Thymus (tissue), 14 donors: ENCODE data around the gene TMEM233. TPM values are rescaled to one million over a fixed set of nuclear protein-coding genes. Genes with fewer than 3 reads are reported as not detected.

Experiments used
- DNase-seq, 9 donors: peaks; one replicate each; pipeline ENCODE4 v3.0.0-alpha.2; 2013; ENCODE audit warnings: low spot score in 9 of 9, low read depth in 6 of 9, missing footprints in 1 of 9
- H3K27ac ChIP-seq, 2 donors: one replicate each; pipeline ENCODE4 v1.5.1; 2013; ENCODE audit warnings: control low read depth in 1 of 2, low read depth in 1 of 2, low read length in 1 of 2, mild to moderate bottlenecking in 1 of 2, moderate library complexity in 1 of 2
- H3K27me3 ChIP-seq, 2 donors: one replicate each; pipeline ENCODE4 v1.5.1; 2013; ENCODE audit warnings: low read length in 1 of 2; ENCODE audit not compliant: control insufficient read depth in 2 of 2, insufficient read depth in 1 of 2
- H3K36me3 ChIP-seq, 2 donors: one replicate each; pipeline ENCODE4 v1.5.1; 2013; ENCODE audit warnings: low read length in 1 of 2, mild to moderate bottlenecking in 1 of 2, moderate library complexity in 1 of 2; ENCODE audit not compliant: control insufficient read depth in 2 of 2, insufficient read depth in 2 of 2
- H3K4me1 ChIP-seq, 2 donors: one replicate each; pipeline ENCODE4 v1.5.1; 2013; ENCODE audit warnings: low read length in 2 of 2; ENCODE audit not compliant: control insufficient read depth in 2 of 2, insufficient read depth in 2 of 2
- H3K4me3 ChIP-seq, 2 donors: one replicate each; pipeline ENCODE4 v1.5.1; 2013; ENCODE audit warnings: low read length in 2 of 2, control low read depth in 1 of 2, mild to moderate bottlenecking in 1 of 2
- H3K9me3 ChIP-seq, 2 donors: one replicate each; pipeline ENCODE4 v1.5.1; 2013; ENCODE audit warnings: low read length in 1 of 2, mild to moderate bottlenecking in 1 of 2; ENCODE audit not compliant: control insufficient read depth in 2 of 2, insufficient read depth in 1 of 2
- WGBS: extraction: QIAGEN DNeasy Blood & Tissue Kit; methylation state at CpG from one replicate; pipeline ENCODE4 v1.1.7; 2013; 5-methylcytosine and 5-hydroxymethylcytosine counted together
- long read RNA-seq, 10 donors: transcript quantifications; one replicate each; lab custom pipeline, GENCODE V29; 2026
- polyA plus RNA-seq: library from polyadenylated mRNA; stranded (reverse); fragments of 200-250 nt; gene quantifications from one replicate; pipeline ENCODE4 v1.2.3, GENCODE V29; 2013
- total RNA-seq: library from RNA; stranded (reverse); fragments of 120-200 nt; gene quantifications from one replicate; pipeline ENCODE4 v1.2.4, GENCODE V29; 2013
- donor health status: healthy.

Gene TMEM233
- 1.1 TPM for total RNA-seq
- 1.7 TPM for polyA plus RNA-seq
- long read RNA-seq, donor 1: 0 reads
- long read RNA-seq, donor 2: 0 reads
- long read RNA-seq, donor 3: 0 reads
- long read RNA-seq, donor 4, partial matches to known transcripts: 0 of 1 reads
- long read RNA-seq, donor 4, other reads (novel, unspliced or antisense): 0 of 1 reads
- long read RNA-seq, donor 5, partial matches to known transcripts: 0 of 1 reads
- long read RNA-seq, donor 5, other reads (novel, unspliced or antisense): 0 of 1 reads
- long read RNA-seq, donor 6, partial matches to known transcripts: 0 of 1 reads
- long read RNA-seq, donor 6, other reads (novel, unspliced or antisense): 0 of 1 reads
- long read RNA-seq, donor 7: 0 reads
- long read RNA-seq, donor 8: 0 reads
- long read RNA-seq, donor 9: 0 reads
- long read RNA-seq, donor 10: 0 reads

GRCh38 chr12:119593578-119594398 lies at the start of gene TMEM233:
TSS of gene TMEM233 (plus strand) at chr12:119593774. CDS start at chr12:119593849, 75 bp downstream.
- peak within 1 kb of the TSS in 1 of 2 donors; percentile 37 for H3K27ac ChIP-seq

GRCh38 chr12:119544765-119545625 lies 48.6 kb upstream of the TMEM233 start:
- Histone ChIP-seq H3K4me3 (no peak overlapping the region), H3K9me3 (no peaks in the 10 kb centered on the region), H3K36me3 (no peaks in the 10 kb centered on the region), H3K4me1 (no peaks in the 10 kb centered on the region), H3K27ac (no peak overlapping the region), H3K27me3 (no peaks in the 10 kb centered on the region)
- peak; percentile 5 to 69 (median 29) for DNase-seq
- WGBS: 51% methylated on average over 9 of the region's 9 CpGs

More at GRCh38 chr12:119593578-119594398, at the start of gene TMEM233:
- Histone ChIP-seq H3K4me3 (no peak within 1 kb of the TSS), H3K4me1 (no peaks in the 10 kb centered on the region), H3K27me3 (peaks cover 32 to 48% of the 10 kb centered on the region in 2 donors), H3K36me3 (no peaks in the 10 kb centered on the region), H3K9me3 (no peaks in the 10 kb centered on the region)
- no peak for DNase-seq
- 5% methylated on average over 48 of the region's 48 CpGs for WGBS

GRCh38 chr12:119546340-119546739 lies 47.2 kb upstream of the TMEM233 start:
- no peaks in the 10 kb centered on the region for H3K9me3 ChIP-seq
- DNase-seq: no peak
- no peak overlapping the region for H3K27ac ChIP-seq
- H3K36me3 ChIP-seq: no peaks in the 10 kb centered on the region
- no peaks in the 10 kb centered on the region for H3K27me3 ChIP-seq
- no peak overlapping the region for H3K4me3 ChIP-seq
- no peaks in the 10 kb centered on the region for H3K4me1 ChIP-seq

- H3K4me3 ChIP-seq: no peak overlapping the region
- no peaks in the 10 kb centered on the region for H3K9me3 ChIP-seq
- H3K27ac ChIP-seq: no peak overlapping the region
- DNase-seq: no peak
- no peaks in the 10 kb centered on the region for H3K27me3 ChIP-seq
- H3K36me3 ChIP-seq: no peaks in the 10 kb centered on the region
- no peaks in the 10 kb centered on the region for H3K4me1 ChIP-seq
- WGBS: 57% methylated on average over 1 of the region's 1 CpG
Observed at GRCh38 chr12:119547001-119547400, 46.6 kb upstream of the TMEM233 start.

- 54% methylated on average over 1 of the region's 1 CpG for WGBS
- Histone ChIP-seq H3K4me3 (no peak overlapping the region), H3K27me3 (no peaks in the 10 kb centered on the region), H3K36me3 (no peaks in the 10 kb centered on the region), H3K4me1 (no peaks in the 10 kb centered on the region), H3K9me3 (no peaks in the 10 kb centered on the region), H3K27ac (no peak overlapping the region)
- DNase-seq: no peak
Observed at GRCh38 chr12:119556854-119557253, 36.7 kb upstream of the TMEM233 start.

- Histone ChIP-seq H3K27ac (no peak overlapping the region), H3K9me3 (no peaks in the 10 kb centered on the region), H3K27me3 (no peaks in the 10 kb centered on the region), H3K36me3 (no peaks in the 10 kb centered on the region), H3K4me1 (no peaks in the 10 kb centered on the region), H3K4me3 (no peak overlapping the region)
- WGBS: 96% methylated on average over 3 of the region's 3 CpGs
- no peak for DNase-seq
Observed at GRCh38 chr12:119565404-119565803, 28.2 kb upstream of the TMEM233 start.

- Histone ChIP-seq H3K36me3 (no peaks in the 10 kb centered on the region), H3K27me3 (no peaks in the 10 kb centered on the region), H3K9me3 (no peaks in the 10 kb centered on the region), H3K4me3 (no peak overlapping the region), H3K4me1 (no peaks in the 10 kb centered on the region), H3K27ac (no peak overlapping the region)
- no peak for DNase-seq
- 75% methylated on average over 6 of the region's 6 CpGs for WGBS
Observed at GRCh38 chr12:119570771-119571170, 22.8 kb upstream of the TMEM233 start.

GRCh38 chr12:119573086-119573485 lies 20.5 kb upstream of the TMEM233 start:
- 96% methylated on average over 1 of the region's 1 CpG for WGBS
- no peaks in the 10 kb centered on the region for H3K36me3 ChIP-seq

More at GRCh38 chr12:119573086-119573485, 20.5 kb upstream of the TMEM233 start:
- Histone ChIP-seq H3K27ac (no peak overlapping the region), H3K27me3 (no peaks in the 10 kb centered on the region), H3K9me3 (no peaks in the 10 kb centered on the region), H3K4me1 (no peaks in the 10 kb centered on the region), H3K4me3 (no peak overlapping the region)
- no peak for DNase-seq
